Measurements from ENCODE around the gene SLC15A1. TPM values are rescaled to one million over a fixed set of nuclear protein-coding genes. Genes with fewer than 3 reads are reported as not detected.

Gene SLC15A1
- total and polyA plus RNA-seq, 2 experiments from 2014 or later, result 7.5 to 18.7 TPM

GRCh38 chr13:98798849-98799645, 46.6 kb upstream of the SLC15A1 start:
- Histone ChIP-seq H2AFZ (no peak overlapping the region), H3K4me3 (no peak overlapping the region), H3K27me3 (no peaks in the 10 kb centered on the region), H3K79me2 (no peaks in the 10 kb centered on the region), H3K9me2 (replicated peaks; ENCODE audit: insufficient read depth) (no peaks in the 10 kb centered on the region), H3K27ac (peak overlapping the region; percentile 15), H4K20me1 (ENCODE audit: insufficient read depth, poor library complexity, severe bottlenecking) (no peaks in the 10 kb centered on the region), H3K4me1 (ENCODE audit: insufficient read depth) (peaks cover 14% of the 10 kb centered on the region), H3K4me2 (no peak overlapping the region), H3K9me3 (ENCODE audit: low read depth) (no peaks in the 10 kb centered on the region), H3K36me3 (replicated peaks; ENCODE audit: insufficient read depth, low read depth) (no peaks in the 10 kb centered on the region)
- DNase-seq (ENCODE audit: low spot score), result no peak
- WGBS (ENCODE audit: low lambda C conversion rate, missing lambda C conversion rate), result 77% methylated on average over 5 of the region's 5 CpGs
- TF ChIP-seq, protein P1, sequence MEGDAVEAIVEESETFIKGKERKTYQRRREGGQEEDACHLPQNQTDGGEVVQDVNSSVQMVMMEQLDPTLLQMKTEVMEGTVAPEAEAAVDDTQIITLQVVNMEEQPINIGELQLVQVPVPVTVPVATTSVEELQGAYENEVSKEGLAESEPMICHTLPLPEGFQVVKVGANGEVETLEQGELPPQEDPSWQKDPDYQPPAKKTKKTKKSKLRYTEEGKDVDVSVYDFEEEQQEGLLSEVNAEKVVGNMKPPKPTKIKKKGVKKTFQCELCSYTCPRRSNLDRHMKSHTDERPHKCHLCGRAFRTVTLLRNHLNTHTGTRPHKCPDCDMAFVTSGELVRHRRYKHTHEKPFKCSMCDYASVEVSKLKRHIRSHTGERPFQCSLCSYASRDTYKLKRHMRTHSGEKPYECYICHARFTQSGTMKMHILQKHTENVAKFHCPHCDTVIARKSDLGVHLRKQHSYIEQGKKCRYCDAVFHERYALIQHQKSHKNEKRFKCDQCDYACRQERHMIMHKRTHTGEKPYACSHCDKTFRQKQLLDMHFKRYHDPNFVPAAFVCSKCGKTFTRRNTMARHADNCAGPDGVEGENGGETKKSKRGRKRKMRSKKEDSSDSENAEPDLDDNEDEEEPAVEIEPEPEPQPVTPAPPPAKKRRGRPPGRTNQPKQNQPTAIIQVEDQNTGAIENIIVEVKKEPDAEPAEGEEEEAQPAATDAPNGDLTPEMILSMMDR (IDR thresholded peaks at IDR 0.05; ENCODE audit: poor library complexity), result no peak
- no peak for TF ChIP-seq EZH2phosphoT487 (IDR thresholded peaks at IDR 0.05; ENCODE audit: low read depth, severe bottlenecking, unreplicated experiment)
- TF ChIP-seq EZH2 (IDR thresholded peaks at IDR 0.05; ENCODE audit: borderline replicate concordance), result no peak

- Histone ChIP-seq H3K4me3 (no peak overlapping the region), H3K79me2 (no peaks in the 10 kb centered on the region), H3K9me2 (replicated peaks; ENCODE audit: insufficient read depth) (no peaks in the 10 kb centered on the region), H2AFZ (no peak overlapping the region), H3K9me3 (ENCODE audit: low read depth) (no peaks in the 10 kb centered on the region), H3K27me3 (no peaks in the 10 kb centered on the region), H3K27ac (peak overlapping the region; percentile 72), H3K36me3 (replicated peaks; ENCODE audit: insufficient read depth, low read depth) (no peaks in the 10 kb centered on the region), H4K20me1 (ENCODE audit: insufficient read depth, poor library complexity, severe bottlenecking) (no peaks in the 10 kb centered on the region), H3K4me1 (ENCODE audit: insufficient read depth) (peaks cover 8% of the 10 kb centered on the region), H3K4me2 (no peak overlapping the region)
- WGBS (ENCODE audit: low lambda C conversion rate, missing lambda C conversion rate), result 76% methylated on average over 6 of the region's 6 CpGs
- TF ChIP-seq EZH2phosphoT487 (IDR thresholded peaks at IDR 0.05; ENCODE audit: low read depth, severe bottlenecking, unreplicated experiment), result no peak
- TF ChIP-seq EZH2 (IDR thresholded peaks at IDR 0.05; ENCODE audit: borderline replicate concordance), result no peak
- TF ChIP-seq, protein P1 (IDR thresholded peaks at IDR 0.05; ENCODE audit: poor library complexity), result no peak
- no peak for DNase-seq (ENCODE audit: low spot score)
Observed at GRCh38 chr13:98797456-98797855, 45.0 kb upstream of the SLC15A1 start.

GRCh38 chr13:98796798-98797197, 44.3 kb upstream of the SLC15A1 start:
- Histone ChIP-seq H3K79me2 (no peaks in the 10 kb centered on the region), H3K9me3 (ENCODE audit: low read depth) (no peaks in the 10 kb centered on the region), H3K4me2 (no peak overlapping the region), H3K27me3 (no peaks in the 10 kb centered on the region), H4K20me1 (ENCODE audit: insufficient read depth, poor library complexity, severe bottlenecking) (no peaks in the 10 kb centered on the region), H3K36me3 (replicated peaks; ENCODE audit: insufficient read depth, low read depth) (no peaks in the 10 kb centered on the region), H3K27ac (peak overlapping the region; percentile 72), H3K4me3 (no peak overlapping the region), H3K9me2 (replicated peaks; ENCODE audit: insufficient read depth) (no peaks in the 10 kb centered on the region), H3K4me1 (ENCODE audit: insufficient read depth) (peaks cover 8% of the 10 kb centered on the region), H2AFZ (no peak overlapping the region)
- WGBS (ENCODE audit: low lambda C conversion rate, missing lambda C conversion rate), result 82% methylated on average over 10 of the region's 10 CpGs
- no peak for DNase-seq (ENCODE audit: low spot score)
- TF ChIP-seq, protein P1 (IDR thresholded peaks at IDR 0.05; ENCODE audit: poor library complexity), result no peak
- TF ChIP-seq EZH2phosphoT487 (IDR thresholded peaks at IDR 0.05; ENCODE audit: low read depth, severe bottlenecking, unreplicated experiment) (no peak), EZH2 (IDR thresholded peaks at IDR 0.05; ENCODE audit: borderline replicate concordance) (no peak)

Measured in hepatocyte (in vitro differentiated cells).